Loucy (cell line): ENCODE measurements around the gene SNX8.

ENCODE experiments used
- H2AFZ ChIP-seq: fragments of 200-600 bp; sonication (generic); 2 replicates; pipeline ENCODE4 v1.6.0; 2016; ENCODE audit warnings: antibody characterized with exemption, mild to moderate bottlenecking, low read length, moderate library complexity
- H3F3A ChIP-seq: fragments of 200-600 bp; 2 replicates; pipeline ENCODE4 v1.6.0; 2016; ENCODE audit warnings: antibody characterized with exemption, low read depth, mild to moderate bottlenecking
- H3K27me3 ChIP-seq: fragments of 200-600 bp; sonication (generic); 2 replicates; pipeline ENCODE4 v1.6.1; 2014; ENCODE audit warnings: low read length, mild to moderate bottlenecking; ENCODE audit not compliant: insufficient read depth, poor library complexity, severe bottlenecking
- H3K36me3 ChIP-seq: fragments of 200-600 bp; sonication (generic); 2 replicates; pipeline ENCODE4 v1.6.1; 2016; ENCODE audit warnings: low read length; ENCODE audit not compliant: insufficient read depth
- H3K4me1 ChIP-seq: fragments of 200-600 bp; sonication (generic); 2 replicates; pipeline ENCODE4 v1.5.1; 2014; ENCODE audit warnings: low read length, mild to moderate bottlenecking; ENCODE audit not compliant: insufficient read depth, poor library complexity, severe bottlenecking
- H3K4me2 ChIP-seq: fragments of 200-600 bp; sonication (generic); 2 replicates; pipeline ENCODE4 v1.6.0; 2014; ENCODE audit warnings: antibody characterized with exemption, low read length, low read depth, mild to moderate bottlenecking; ENCODE audit not compliant: poor library complexity, severe bottlenecking
- H3K4me3 ChIP-seq: fragments of 200-600 bp; sonication (generic); 2 replicates; pipeline ENCODE4 v1.5.1; 2014; ENCODE audit warnings: low read length, mild to moderate bottlenecking, mixed read lengths; ENCODE audit not compliant: poor library complexity, severe bottlenecking
- H3K79me2 ChIP-seq: fragments of 200-600 bp; sonication (generic); 2 replicates; pipeline ENCODE4 v1.6.1; 2014; ENCODE audit warnings: low read length; ENCODE audit not compliant: insufficient read depth
- H3K9ac ChIP-seq: fragments of 200-600 bp; sonication (generic); 2 replicates; pipeline ENCODE4 v1.6.0; 2014; ENCODE audit warnings: mild to moderate bottlenecking, low read depth, low read length, moderate library complexity; ENCODE audit not compliant: poor library complexity, severe bottlenecking
- H3K9me2 ChIP-seq: fragments of 200-600 bp; sonication (generic); replicated peaks from 2 replicates; pipeline ENCODE4 v1.6.1; 2016; ENCODE audit warnings: low read depth, low read length, mixed read lengths
- H3K9me3 ChIP-seq: fragments of 200-600 bp; sonication (generic); 2 replicates; pipeline ENCODE4 v1.6.1; 2014; ENCODE audit warnings: mild to moderate bottlenecking, antibody characterized with exemption, low read length, low read depth; ENCODE audit not compliant: insufficient read depth
- H4K20me1 ChIP-seq: fragments of 200-600 bp; sonication (generic); 2 replicates; pipeline ENCODE4 v1.6.0; 2014; ENCODE audit warnings: antibody characterized with exemption, low read length, mild to moderate bottlenecking; ENCODE audit not compliant: insufficient read depth, poor library complexity, severe bottlenecking
- CTCF ChIP-seq: fragments of 200-600 bp; sonication (generic); conservative IDR thresholded peaks from 2 replicates; pipeline ENCODE4 v1.5.1; 2014; ENCODE audit warnings: mild to moderate bottlenecking, antibody characterized with exemption, low read length
- EZH2phosphoT487 ChIP-seq: fragments of 200-600 bp; IDR thresholded peaks from 2 replicates; pipeline ENCODE4 v1.6.1; 2018; ENCODE audit warnings: antibody characterized with exemption, mild to moderate bottlenecking, moderate library complexity, borderline replicate concordance

The SNX8 gene

GRCh38 chr7:2224934-2225333 is 89.3 kb downstream of the SNX8 start:
- Histone ChIP-seq H3K4me2 (no peak overlapping the region), H3K4me1 (peaks cover 2% of the 10 kb centered on the region), H3K79me2 (peaks cover 41% of the 10 kb centered on the region), H3K9me3 (no peaks in the 10 kb centered on the region), H3K4me3 (no peak overlapping the region), H4K20me1 (no peaks in the 10 kb centered on the region), H2AFZ (no peak overlapping the region), H3K9me2 (no peaks in the 10 kb centered on the region), H3K27me3 (no peaks in the 10 kb centered on the region), H3K36me3 (peaks cover 68% of the 10 kb centered on the region; the same call in 1 of the 2 replicates), H3K9ac (no peak overlapping the region), H3F3A (no peaks in the 10 kb centered on the region)
- TF ChIP-seq EZH2phosphoT487, result no peak
- no peak for TF ChIP-seq CTCF

- no peak overlapping the region for H3K4me3 ChIP-seq
- H2AFZ ChIP-seq, result no peak overlapping the region
- no peak overlapping the region for H3K9ac ChIP-seq
- H3K27me3 ChIP-seq, result no peaks in the 10 kb centered on the region
- H3K79me2 ChIP-seq, result peaks cover 37% of the 10 kb centered on the region
- no peaks in the 10 kb centered on the region for H3K9me2 ChIP-seq
- no peaks in the 10 kb centered on the region for H4K20me1 ChIP-seq
- peaks cover 68% of the 10 kb centered on the region; the same call in 1 of the 2 replicates for H3K36me3 ChIP-seq
- H3K9me3 ChIP-seq, result no peaks in the 10 kb centered on the region
- H3K4me1 ChIP-seq, result no peaks in the 10 kb centered on the region
- TF ChIP-seq EZH2phosphoT487, result no peak
- TF ChIP-seq CTCF, result no peak
- no peak overlapping the region for H3K4me2 ChIP-seq
- no peaks in the 10 kb centered on the region for H3F3A ChIP-seq
Observed at GRCh38 chr7:2224491-2224928, 89.7 kb downstream of the SNX8 start.

DNA sequence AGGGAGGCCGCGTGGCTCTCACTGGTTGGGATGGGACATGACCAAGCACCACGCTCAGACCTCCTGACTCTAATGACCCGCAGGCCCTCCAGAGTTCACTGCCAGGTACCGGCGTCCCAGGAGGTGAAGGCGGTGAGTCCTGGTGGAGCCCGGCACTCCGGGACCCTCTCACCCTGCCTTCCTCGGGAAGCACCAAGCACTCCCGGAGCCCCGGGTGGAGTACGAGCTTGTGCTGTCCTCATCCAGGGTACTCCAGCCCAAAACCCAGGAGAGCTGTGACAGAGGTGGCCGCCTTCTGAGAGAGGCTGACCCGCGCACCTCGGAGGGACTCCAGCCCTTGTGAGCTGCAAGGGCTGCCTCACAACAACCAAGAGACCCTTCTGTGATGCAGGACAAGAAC is 90.9 kb downstream of the SNX8 start:
- TF ChIP-seq EZH2phosphoT487, result no peak
- no peak for TF ChIP-seq CTCF
- H3K9ac ChIP-seq, result no peak overlapping the region
- no peaks in the 10 kb centered on the region for H3K4me1 ChIP-seq
- H2AFZ ChIP-seq, result no peak overlapping the region
- peaks cover 30% of the 10 kb centered on the region; the same call in 1 of the 2 replicates for H3K79me2 ChIP-seq
- H3K9me2 ChIP-seq, result no peaks in the 10 kb centered on the region
- H3K36me3 ChIP-seq, result peaks cover 65% of the 10 kb centered on the region; the same call in 1 of the 2 replicates
- no peaks in the 10 kb centered on the region for H3F3A ChIP-seq
- H3K9me3 ChIP-seq, result no peaks in the 10 kb centered on the region
- H4K20me1 ChIP-seq, result no peaks in the 10 kb centered on the region
- H3K4me2 ChIP-seq, result no peak overlapping the region
- no peak overlapping the region for H3K4me3 ChIP-seq
- H3K27me3 ChIP-seq, result no peaks in the 10 kb centered on the region
